MCF 10A (cell line): ENCODE measurements around the gene SLC22A17. TPM values are rescaled to one million over a fixed set of nuclear protein-coding genes. Genes with fewer than 3 reads are reported as not detected.

Experiments
- BruUV-seq: library from RNA; stranded (reverse); fragments of 400-500 nt; replicated peaks from 2 replicates; lab custom pipeline; 2021; lab: Mats Ljungman, UMichigan
- CTCF ChIA-PET: fragments of 300-600 bp; sonication (Branson Sonifier 250); formaldehyde crosslinking; extraction: SDS; loops from one replicate; lab custom pipeline; 2021; ENCODE audit warnings: antibody characterized with exemption, inconsistent platforms; lab: Yijun Ruan, JAX
- POLR2A ChIA-PET: fragments of 300-600, 350-650 bp; sonication (Branson Sonifier 250); formaldehyde crosslinking; extraction: SDS; loops from one replicate; lab custom pipeline; 2020; ENCODE audit warnings: antibody characterized with exemption, inconsistent platforms; lab: Yijun Ruan, JAX
- DNase-seq: peaks from one replicate; pipeline ENCODE4 v3.0.0-alpha.2; 2018; ENCODE audit not compliant: unreplicated experiment
- H3K27ac Mint-ChIP-seq: one replicate; pipeline ENCODE4 v1.8.0; 2022; ENCODE audit warnings: mild to moderate bottlenecking, low read depth, mixed read lengths; ENCODE audit not compliant: unreplicated experiment
- H3K27me3 Mint-ChIP-seq: one replicate; pipeline ENCODE4 v1.8.0; 2022; ENCODE audit warnings: mixed read lengths; ENCODE audit not compliant: insufficient read depth, unreplicated experiment
- H3K36me3 Mint-ChIP-seq: one replicate; pipeline ENCODE4 v1.8.0; 2022; ENCODE audit warnings: mild to moderate bottlenecking, moderate library complexity, mixed read lengths; ENCODE audit not compliant: insufficient read depth, unreplicated experiment
- H3K4me1 Mint-ChIP-seq: one replicate; pipeline ENCODE4 v1.8.0; 2022; ENCODE audit warnings: mixed read lengths; ENCODE audit not compliant: insufficient read depth, unreplicated experiment
- H3K4me3 Mint-ChIP-seq: one replicate; pipeline ENCODE4 v1.8.0; 2022; ENCODE audit warnings: mild to moderate bottlenecking, moderate library complexity, mixed read lengths; ENCODE audit not compliant: unreplicated experiment
- H3K9me3 Mint-ChIP-seq: one replicate; pipeline ENCODE4 v1.8.0; 2022; ENCODE audit warnings: mixed read lengths; ENCODE audit not compliant: unreplicated experiment
- intact Hi-C: fragments of 100-400 bp; cut with micrococcal nuclease; formaldehyde crosslinking; loops from 2 replicates; pipeline ENCODE4 v1.14.1; 2022
- total RNA-seq: library from RNA; stranded (reverse); gene quantifications from 2 replicates; pipeline ENCODE4 v1.2.3, GENCODE V29; 2022
- TF ChIP-seq, protein P1 (sequence below): fragments of 200-600 bp; IDR thresholded peaks from one replicate; pipeline ENCODE4 v1.8.0; 2022; ENCODE audit warnings: antibody characterized with exemption, mild to moderate bottlenecking; ENCODE audit not compliant: unreplicated experiment

The SLC22A17 gene
- total RNA-seq, 1 experiment from 2014 or later: not detected

DNA sequence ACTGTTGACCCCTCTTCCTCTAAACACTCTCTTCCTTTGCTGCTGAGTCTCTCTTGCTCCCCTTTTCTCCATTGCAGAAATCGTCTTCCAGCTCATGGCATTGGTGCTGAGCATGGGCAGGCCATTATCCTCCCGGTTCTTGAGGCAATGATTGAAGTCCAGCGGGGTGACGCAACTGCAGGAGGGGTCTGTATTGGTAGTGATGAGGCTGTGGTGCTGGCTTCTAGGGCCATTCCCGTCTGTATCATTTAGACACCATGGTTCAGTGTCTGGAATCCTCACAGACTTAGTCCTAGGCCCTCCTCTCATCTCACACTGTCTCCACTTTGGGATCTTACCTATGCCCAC is 720 bp upstream of the SLC22A17 start:
- peaks cover 7% of the 10 kb centered on the region for H3K9me3 Mint-ChIP-seq
- H3K27ac Mint-ChIP-seq: no peak overlapping the region
- ChIA-PET POLR2A (no interaction called here), CTCF (interaction anchor here (0.7 to 1.0 kb wide), 3 partner anchors 27 to 277 kb away, joined by 3 to 5 read pairs (median 3); no protein-coding TSS in a partner anchor)
- intact Hi-C loops: no loop called here
- no peak for DNase-seq
- TF ChIP-seq, protein P1, sequence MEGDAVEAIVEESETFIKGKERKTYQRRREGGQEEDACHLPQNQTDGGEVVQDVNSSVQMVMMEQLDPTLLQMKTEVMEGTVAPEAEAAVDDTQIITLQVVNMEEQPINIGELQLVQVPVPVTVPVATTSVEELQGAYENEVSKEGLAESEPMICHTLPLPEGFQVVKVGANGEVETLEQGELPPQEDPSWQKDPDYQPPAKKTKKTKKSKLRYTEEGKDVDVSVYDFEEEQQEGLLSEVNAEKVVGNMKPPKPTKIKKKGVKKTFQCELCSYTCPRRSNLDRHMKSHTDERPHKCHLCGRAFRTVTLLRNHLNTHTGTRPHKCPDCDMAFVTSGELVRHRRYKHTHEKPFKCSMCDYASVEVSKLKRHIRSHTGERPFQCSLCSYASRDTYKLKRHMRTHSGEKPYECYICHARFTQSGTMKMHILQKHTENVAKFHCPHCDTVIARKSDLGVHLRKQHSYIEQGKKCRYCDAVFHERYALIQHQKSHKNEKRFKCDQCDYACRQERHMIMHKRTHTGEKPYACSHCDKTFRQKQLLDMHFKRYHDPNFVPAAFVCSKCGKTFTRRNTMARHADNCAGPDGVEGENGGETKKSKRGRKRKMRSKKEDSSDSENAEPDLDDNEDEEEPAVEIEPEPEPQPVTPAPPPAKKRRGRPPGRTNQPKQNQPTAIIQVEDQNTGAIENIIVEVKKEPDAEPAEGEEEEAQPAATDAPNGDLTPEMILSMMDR: no peak
- H3K4me1 Mint-ChIP-seq: no peaks in the 10 kb centered on the region
- H3K36me3 Mint-ChIP-seq: no peaks in the 10 kb centered on the region
- H3K27me3 Mint-ChIP-seq: peaks cover 71% of the 10 kb centered on the region
- no TSS peak for BruUV-seq
- H3K4me3 Mint-ChIP-seq: no peak overlapping the region

DNA sequence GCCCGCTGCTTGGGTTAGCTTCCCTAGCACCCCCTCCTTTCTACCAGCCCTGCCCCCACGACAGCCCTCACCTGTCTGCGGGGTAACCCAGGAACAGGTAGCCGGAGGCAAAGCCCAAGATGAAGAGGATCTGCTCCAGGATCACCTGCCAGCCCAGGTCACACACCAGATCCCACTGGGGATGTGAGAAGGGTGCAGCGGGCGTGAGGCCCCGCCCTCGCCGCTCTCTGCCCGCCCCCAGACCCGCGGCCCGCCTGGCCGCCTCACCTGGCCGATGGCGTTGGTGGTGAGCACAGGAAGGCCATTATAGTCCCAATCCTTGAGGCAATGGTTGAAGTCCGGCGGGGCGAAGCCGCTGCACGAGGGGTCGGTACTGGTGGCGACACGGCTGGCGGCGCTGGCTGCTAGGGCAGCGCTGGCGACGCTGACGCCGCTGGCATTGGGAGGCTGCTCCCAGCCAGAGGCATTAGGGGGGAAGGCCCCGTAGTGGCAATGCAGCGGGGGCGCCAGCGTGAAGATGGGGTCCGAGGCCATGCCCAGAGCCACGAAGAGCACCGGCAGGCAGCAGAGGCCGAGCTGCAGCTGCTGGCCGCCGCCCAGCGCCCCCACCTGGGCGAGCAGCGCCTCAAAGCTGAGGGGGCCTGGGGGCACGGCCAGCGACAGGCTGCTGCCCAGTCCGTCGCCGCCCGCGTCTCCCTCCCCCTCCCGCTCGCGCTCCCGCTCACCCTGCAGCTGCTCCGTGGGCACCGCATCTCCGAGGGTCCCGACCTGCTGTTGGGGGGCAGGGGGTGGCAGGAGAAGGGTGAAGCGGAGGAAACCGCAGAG is 794 bp downstream of the SLC22A17 start:
- H3K27ac Mint-ChIP-seq: no peak overlapping the region
- CTCF ChIA-PET: interaction anchor here (0.7 kb wide), 1 partner anchor 28 kb away, joined by 3 read pairs; no protein-coding TSS in a partner anchor
- peaks cover 7% of the 10 kb centered on the region for H3K9me3 Mint-ChIP-seq
- no peaks in the 10 kb centered on the region for H3K4me1 Mint-ChIP-seq
- no peaks in the 10 kb centered on the region for H3K36me3 Mint-ChIP-seq
- no peak overlapping the region for H3K4me3 Mint-ChIP-seq
- TF ChIP-seq, protein P1: no peak
- POLR2A ChIA-PET: no interaction called here
- BruUV-seq: no TSS peak
- no peak for DNase-seq
- intact Hi-C loops: no loop called here
- peaks cover 71% of the 10 kb centered on the region for H3K27me3 Mint-ChIP-seq

DNA sequence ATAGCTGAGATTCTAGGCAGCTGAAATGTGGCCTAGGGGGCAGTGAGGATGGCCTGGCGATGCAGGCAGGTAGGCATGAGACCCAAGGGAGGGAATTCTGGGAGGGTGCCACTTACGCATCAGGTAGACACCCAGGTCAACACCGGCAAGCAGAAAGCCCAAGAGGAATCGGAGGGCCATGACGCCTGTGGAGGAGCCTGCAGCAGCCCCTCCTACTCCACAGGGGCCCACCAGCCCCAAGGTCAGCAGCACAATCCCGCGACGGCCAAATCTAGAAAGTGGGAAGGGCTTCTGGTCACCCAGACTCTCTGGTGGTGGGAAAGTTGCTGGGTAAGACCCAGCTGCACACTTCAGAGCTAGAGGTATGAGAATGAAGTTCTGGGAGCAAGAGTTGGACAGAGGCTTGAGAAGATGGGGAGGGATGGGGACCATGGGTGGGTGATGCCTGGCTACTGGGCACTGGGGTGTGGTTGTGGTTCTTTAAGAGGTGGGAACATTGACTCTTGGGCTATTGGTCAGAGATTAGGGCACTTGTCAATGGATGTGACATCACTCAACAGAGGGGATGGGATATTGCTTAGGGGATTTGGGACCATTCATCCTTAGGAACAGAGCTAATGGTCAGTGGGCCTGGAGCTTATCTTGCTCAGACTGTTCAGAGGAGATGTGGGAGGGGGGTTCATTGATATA is 3.4 kb downstream of the SLC22A17 start:
- Mint-ChIP-seq H3K4me3 (no peak overlapping the region), H3K27me3 (peaks cover 47% of the 10 kb centered on the region), H3K9me3 (peaks cover 7% of the 10 kb centered on the region), H3K27ac (no peak overlapping the region), H3K36me3 (no peaks in the 10 kb centered on the region), H3K4me1 (no peaks in the 10 kb centered on the region)
- no TSS peak for BruUV-seq
- intact Hi-C loops: no loop called here
- ChIA-PET CTCF (interaction anchor here (0.6 to 1.1 kb wide), 4 partner anchors 14 to 31 kb away, joined by 3 to 4 read pairs (median 3); no protein-coding TSS in a partner anchor), POLR2A (no interaction called here)
- TF ChIP-seq, protein P1: no peak
- no peak for DNase-seq

DNA sequence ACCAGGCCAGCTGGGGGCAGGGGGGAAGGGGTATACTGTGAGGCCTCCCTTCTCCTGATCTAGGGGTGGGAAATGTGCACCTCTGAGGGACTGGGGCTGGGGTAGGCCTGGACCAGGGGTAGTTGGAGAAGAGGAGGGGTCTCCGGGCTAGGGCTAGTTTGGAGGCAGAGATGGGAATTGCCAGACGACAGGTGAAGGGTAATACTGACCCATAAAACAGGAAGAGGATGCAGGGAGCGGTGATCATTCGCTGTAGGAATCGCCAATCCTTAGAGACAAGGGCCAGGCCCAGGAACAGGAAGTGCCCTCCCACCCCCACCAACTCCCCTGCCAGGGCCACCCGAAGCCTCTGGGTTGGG is 4.4 kb downstream of the SLC22A17 start:
- no peak for DNase-seq
- Mint-ChIP-seq H3K36me3 (no peaks in the 10 kb centered on the region), H3K4me3 (no peak overlapping the region), H3K9me3 (peaks cover 7% of the 10 kb centered on the region), H3K27ac (no peak overlapping the region), H3K4me1 (no peaks in the 10 kb centered on the region), H3K27me3 (peaks cover 37% of the 10 kb centered on the region)
- TF ChIP-seq, protein P1: no peak
- POLR2A ChIA-PET: no interaction called here
- intact Hi-C loops: no loop called here
- no TSS peak for BruUV-seq
- CTCF ChIA-PET: interaction anchor here (0.7 kb wide), 1 partner anchor 21 kb away, joined by 4 read pairs; no protein-coding TSS in a partner anchor
